HG02973 (cell line): Measurements from ENCODE around the gene DOCK2.
"Not testable (repeated sequence)": the region's sequence is repeated elsewhere in the genome, so short reads cannot be mapped to it uniquely, and the experiment has no call there.

Experiments used
- ATAC-seq: cut with Tn5 transposase; IDR thresholded peaks from one replicate; pipeline ENCODE4 v1.9.1; 2021; ENCODE audit warnings: moderate library complexity; ENCODE audit not compliant: unreplicated experiment

The DOCK2 gene

GRCh38 chr5:169810524-169810923, 173.4 kb downstream of the DOCK2 start:
- ATAC-seq, result no peak

- ATAC-seq, result no peak
Measured at GRCh38 chr5:169811023-169811422, 173.9 kb downstream of the DOCK2 start.

DNA sequence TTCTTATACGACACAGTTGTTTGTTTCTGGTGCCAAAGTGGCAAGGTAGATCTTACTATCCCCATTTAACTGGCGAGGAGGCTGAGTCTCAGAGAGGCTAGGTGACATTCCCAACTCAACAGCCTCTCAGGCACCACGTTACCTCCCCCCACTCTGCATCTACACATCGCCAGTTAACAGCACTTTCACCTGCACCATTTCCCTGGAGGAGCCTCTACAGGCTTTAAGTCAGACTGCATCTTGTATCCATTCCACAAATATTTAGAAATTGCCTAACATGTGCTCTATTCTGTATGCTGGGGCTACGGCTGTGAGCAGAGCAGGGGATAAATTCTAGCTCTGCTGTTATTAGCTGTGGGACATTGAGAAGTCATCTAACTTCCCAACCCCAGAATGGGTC, 174.6 kb downstream of the DOCK2 start:
- ATAC-seq, result no peak

DNA sequence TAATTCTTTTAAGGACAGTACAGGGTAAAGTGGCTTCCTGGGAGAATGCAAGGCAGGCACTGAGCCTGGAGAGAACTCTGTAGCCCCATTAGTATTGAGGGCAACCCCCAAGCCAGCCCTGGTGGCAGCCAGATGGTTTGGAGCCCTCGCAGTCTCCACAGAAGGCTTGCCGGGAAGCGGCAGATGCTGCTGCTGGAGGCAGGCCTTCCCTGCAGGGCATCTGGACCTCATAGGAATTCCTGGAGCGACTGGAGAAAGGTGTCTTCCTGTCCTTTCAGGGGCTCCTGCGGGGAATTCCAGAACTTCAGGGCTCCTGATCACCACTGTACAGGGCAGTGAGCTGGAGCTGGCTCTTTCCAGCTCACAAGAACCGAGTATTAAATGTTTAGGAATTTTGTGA, 175.7 kb downstream of the DOCK2 start:
- no peak for ATAC-seq

- ATAC-seq, result no peak
Measured at GRCh38 chr5:169814045-169814444, 177.0 kb downstream of the DOCK2 start.

DNA sequence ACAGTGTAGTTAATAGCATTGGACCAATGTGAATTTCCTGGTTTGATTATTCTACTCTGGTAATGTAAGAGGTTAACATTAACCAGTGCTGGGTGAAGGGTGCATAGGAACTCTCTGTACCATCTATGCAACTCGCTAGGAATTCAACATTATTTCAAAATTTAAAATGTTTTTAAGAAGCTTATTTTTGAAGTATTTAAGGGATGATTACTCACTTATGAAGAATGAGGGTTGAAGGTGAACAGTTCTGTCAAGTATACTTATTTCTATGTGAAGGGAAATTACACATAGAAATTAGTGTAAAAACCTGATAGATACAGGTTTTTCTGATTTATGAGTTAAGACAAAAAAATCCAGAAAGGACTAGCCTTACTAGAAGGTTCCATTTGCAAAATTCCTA, 177.4 kb downstream of the DOCK2 start:
- no peak for ATAC-seq

DNA sequence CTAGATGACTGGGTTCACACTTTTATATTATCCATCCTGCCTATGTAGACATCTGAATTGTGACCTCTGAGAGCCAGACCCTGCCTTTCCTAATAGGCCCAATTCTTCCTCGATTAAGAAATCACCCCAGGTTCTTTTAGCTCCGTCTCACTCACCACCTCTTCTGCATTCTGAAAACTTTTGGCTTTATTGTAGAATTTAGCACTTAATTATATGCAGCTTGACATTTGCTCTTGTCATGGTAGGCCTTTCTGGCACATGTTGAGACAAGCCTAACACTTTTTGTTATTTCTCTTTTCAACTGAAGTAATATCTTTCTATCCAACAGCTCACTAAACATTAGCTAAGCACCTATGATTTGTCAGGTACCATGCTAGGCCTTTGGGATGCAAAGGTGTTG, 180.0 kb downstream of the DOCK2 start:
- ATAC-seq, result no peak

GRCh38 chr5:169826618-169827017, 189.5 kb downstream of the DOCK2 start:
- ATAC-seq, result no peak

- no peak for ATAC-seq
Measured at GRCh38 chr5:169827769-169828168, 190.7 kb downstream of the DOCK2 start.

GRCh38 chr5:169828385-169828784, 191.3 kb downstream of the DOCK2 start:
- ATAC-seq, result peak; percentile 38

DNA sequence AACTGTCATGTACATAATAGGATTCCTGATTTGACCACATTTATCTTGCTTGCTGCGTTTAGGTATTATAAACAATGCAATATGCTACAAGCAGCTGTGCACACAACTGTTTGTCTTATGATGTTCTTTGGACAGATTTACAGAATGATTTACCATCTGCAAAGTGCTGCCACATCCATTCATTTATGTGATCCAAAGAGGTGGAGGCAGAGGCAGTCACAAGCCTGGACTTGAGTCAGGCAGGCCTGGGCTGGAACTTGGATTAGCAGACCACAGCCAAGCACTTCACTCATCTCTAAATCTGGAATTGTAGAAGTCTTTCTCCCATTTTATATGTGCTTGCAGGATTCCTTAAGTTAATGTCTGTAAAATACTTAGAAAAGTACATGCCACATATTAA, 194.3 kb downstream of the DOCK2 start:
- no peak for ATAC-seq

- no peak for ATAC-seq
Measured at GRCh38 chr5:169832304-169832703, 195.2 kb downstream of the DOCK2 start.

- ATAC-seq, result no peak
Measured at GRCh38 chr5:169832845-169833244, 195.8 kb downstream of the DOCK2 start.

DNA sequence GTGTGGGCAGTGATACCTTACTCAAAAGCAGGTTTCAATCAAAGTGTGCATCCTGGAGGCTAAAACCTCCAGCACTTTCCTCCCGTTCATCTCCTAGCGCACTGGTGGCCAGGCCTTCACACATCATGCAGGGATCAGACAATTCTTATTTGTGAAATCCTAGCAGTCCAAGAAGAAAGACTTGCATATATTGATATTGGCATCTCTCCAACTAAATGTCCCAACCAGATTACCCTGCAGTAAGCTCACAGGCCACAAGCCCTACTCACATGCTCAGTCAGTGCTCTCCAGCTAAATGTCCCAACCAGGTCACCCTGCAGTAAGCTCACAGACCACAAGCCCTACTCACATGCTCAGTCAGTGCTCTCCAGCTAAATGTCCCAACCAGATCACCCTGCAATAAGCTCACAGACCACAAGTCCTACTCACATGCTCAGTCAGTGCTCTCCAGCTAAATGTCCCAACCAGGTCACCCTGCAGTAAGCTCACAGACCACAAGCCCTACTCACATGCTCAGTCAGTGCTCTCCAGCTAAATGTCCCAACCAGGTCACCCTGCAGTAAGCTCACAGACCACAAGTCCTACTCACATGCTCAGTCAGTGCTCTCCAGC, 196.7 kb downstream of the DOCK2 start:
- not testable (repeated sequence) for ATAC-seq

GRCh38 chr5:169834540-169834939, 197.5 kb downstream of the DOCK2 start:
- ATAC-seq, result not testable (repeated sequence)

DNA sequence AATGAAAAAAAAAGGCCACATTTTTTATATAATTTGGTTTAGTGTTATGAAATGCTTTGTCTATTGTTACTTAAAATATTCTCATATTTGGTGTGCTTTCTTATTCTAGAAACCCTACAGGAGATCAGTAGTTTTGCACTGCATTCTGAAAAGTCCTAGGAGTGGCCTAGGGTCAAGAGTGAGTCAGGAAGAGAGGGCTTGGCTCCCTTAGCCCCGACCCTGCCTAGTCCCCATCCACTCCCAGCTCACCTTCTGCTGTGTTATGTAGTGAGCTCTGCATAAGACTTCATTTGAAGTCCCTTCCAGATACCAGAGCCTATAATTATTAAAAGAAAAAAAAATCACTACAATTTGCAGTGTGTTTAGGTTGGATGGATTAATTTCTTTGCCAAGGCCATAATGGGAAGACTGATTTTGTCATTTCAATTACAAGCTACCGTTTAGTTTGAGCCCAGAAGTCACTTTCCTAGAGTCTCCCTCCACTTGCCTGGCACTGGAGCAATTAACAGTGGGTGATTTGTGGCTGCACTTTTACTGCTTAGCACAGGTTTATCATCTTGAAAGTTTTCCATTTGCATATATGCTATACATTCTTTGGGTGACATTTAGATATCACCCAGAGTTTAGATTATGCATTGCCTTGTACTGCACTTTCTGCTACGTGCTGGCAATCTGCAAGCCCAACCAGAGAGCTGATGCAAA, 199.9 kb downstream of the DOCK2 start:
- no peak for ATAC-seq

GRCh38 chr5:169837686-169838085, 200.6 kb downstream of the DOCK2 start:
- ATAC-seq, result no peak

DNA sequence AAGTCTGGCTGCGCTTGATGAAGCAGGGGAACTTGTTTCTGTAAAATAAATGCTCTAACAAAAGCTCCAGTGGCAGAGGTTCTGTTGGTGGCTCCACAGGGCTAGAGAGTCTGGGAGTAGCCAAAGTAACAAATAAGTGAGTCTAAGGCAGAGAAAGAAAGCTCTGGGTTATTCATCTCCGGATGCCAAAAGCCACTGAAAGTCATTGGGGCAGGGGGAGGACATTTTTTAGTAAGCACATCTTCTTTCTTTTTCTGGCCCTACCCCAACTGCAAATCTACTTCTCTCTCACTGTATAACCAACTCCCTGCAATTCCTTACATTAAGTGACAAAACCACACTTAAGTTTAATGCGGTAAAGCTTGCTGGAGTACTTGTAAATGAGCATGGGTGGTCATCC, 201.6 kb downstream of the DOCK2 start:
- peak; percentile 78 for ATAC-seq

GRCh38 chr5:169840405-169840804, 203.3 kb downstream of the DOCK2 start:
- ATAC-seq, result no peak

GRCh38 chr5:169842699-169843098, 205.6 kb downstream of the DOCK2 start:
- no peak for ATAC-seq

GRCh38 chr5:169847519-169847918, 210.4 kb downstream of the DOCK2 start:
- ATAC-seq, result no peak

DNA sequence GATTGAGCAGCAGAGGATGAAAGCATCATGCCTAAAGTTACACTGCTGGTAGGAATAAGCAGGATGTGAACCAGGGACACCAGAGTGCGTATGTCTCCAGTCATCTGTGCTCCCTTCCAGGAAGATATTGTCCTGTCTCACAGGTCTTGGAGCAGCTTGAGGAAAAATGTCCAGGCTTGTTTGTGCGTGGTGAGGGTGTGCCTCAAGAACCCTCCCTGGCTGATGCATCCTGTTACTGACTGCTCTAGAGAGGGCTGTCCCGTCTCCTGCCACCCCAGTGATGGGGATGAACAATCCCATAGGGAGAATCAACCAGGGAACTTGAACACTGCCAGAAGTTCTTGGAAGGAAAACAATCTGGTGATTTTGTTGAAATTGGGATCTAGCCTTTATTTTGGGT, 211.2 kb downstream of the DOCK2 start:
- no peak for ATAC-seq

DNA sequence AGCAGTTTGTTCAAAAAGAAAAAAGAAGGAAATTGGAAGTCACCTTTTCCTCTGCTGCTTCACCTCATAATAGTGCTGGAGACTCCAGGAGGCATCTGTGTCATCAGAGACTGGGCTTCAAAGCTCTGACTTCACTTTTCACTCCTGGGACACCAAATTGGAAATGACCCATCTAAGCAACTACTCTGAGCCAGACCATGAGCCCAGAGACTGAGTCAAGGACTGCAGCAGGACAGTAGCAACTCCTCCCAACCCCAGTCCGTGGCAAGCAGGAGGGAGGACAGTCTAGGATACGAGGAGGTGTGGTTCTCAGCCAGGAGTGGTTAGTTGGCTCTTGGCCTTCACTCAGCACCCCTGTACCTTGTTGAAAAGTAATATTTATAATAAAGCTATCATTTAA, 211.7 kb downstream of the DOCK2 start:
- no peak for ATAC-seq
